Hematopoietic multipotent progenitor cell treated with erythropoietin and hydrocortisone succinate and interleukin-3 and kit ligand, for 17 days (in vitro differentiated cells): ENCODE measurements around the gene FARP1.

Experiments
- DNase-seq: peaks from one replicate; pipeline ENCODE4 v3.0.0-alpha.2; 2015; ENCODE audit warnings: low spot score

Gene FARP1

GRCh38 chr13:98175043-98175442 lies 32.1 kb downstream of the FARP1 start:
- DNase-seq, result no peak

DNA sequence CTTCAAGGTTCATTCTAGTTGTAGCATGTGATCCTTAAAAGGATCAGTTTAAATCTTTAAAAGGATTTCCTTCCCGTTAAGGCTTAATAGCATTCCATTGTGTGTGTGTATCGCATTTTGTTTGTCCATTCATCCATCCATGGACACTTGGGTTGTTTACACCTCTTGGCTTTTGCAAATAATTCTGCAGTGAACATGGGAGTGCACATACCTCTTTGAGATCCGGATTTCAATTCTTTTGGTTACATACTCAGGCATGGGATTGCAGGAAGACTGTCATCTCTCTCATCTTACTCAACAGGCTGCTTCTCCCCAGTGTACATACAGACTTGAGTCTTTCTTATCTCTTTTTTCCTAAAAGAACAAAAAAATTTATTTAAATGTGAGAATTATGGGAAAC lies 32.9 kb downstream of the FARP1 start:
- no peak for DNase-seq

DNA sequence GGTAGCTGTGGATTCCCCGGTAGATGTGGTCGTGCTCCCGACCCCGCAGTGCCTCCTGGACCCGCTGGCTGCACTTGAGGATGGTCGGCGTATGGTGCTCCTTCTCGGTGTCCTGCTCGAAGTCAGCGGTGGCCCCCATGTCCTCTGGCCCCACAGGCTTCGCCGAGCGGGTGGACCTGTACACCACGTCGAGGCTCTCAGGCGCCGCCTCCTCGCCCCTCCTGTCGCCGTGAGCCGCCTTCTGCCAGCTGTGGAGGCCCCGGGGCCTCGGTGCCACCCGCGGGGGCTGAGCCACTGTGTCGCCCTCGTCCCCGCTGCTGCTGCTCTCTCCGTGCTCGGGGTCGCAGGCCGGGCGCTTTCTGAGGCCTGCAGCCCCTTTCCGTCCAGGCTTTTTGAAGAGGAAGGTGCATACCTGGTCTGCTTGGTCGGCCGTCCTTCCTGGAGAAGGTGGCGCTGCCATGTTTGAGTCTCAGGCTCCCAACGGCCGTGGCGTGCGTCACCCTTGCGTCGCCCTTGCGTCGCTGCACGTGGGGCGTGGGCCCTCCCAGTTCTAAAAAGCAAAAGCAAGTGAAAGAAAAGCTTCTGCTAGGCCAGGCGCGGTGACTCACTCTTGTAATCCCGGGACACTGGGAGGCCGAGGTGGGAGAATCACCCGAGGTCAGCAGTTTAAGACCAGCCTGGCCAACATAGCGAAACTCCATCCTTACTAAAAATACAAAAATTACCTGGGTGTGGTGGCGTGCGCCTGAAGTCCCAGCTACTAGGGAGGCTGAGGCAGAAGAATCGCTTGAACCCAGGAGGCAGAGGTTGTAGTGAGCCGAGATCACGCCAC lies 34.1 kb downstream of the FARP1 start, which contains the start of gene RNF113B:
Gene RNF113B (minus strand): TSS at position 493 of the 832 bp plus-strand sequence. CDS start 33 bp downstream, at position 460.
- no peak for DNase-seq

GRCh38 chr13:98180092-98180491 lies 37.2 kb downstream of the FARP1 start:
- no peak for DNase-seq

GRCh38 chr13:98181111-98181815 lies 38.4 kb downstream of the FARP1 start:
- no peak for DNase-seq

GRCh38 chr13:98182153-98182552 lies 39.3 kb downstream of the FARP1 start:
- no peak for DNase-seq

DNA sequence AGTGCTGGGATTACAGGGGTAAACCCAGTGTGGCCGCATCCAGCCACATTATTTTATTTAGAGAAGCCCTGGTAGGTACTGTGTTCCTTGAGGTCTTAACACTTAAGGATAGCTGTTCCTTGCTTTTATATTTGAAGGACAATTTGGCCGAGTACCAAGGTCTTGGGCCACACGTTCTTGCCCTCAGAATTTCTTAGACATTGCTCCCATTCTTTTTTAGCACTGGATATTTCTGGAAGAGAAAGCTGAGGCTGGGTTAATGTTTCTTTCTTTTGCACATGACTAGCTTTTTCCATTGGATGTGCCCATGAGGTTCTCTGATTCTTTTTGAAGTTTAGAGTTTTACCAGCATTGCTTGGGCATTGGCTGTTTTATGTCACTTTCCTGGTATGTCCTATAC lies 39.7 kb downstream of the FARP1 start:
- no peak for DNase-seq

- DNase-seq, result no peak
Observed at GRCh38 chr13:98184792-98185191, 41.9 kb downstream of the FARP1 start.

DNA sequence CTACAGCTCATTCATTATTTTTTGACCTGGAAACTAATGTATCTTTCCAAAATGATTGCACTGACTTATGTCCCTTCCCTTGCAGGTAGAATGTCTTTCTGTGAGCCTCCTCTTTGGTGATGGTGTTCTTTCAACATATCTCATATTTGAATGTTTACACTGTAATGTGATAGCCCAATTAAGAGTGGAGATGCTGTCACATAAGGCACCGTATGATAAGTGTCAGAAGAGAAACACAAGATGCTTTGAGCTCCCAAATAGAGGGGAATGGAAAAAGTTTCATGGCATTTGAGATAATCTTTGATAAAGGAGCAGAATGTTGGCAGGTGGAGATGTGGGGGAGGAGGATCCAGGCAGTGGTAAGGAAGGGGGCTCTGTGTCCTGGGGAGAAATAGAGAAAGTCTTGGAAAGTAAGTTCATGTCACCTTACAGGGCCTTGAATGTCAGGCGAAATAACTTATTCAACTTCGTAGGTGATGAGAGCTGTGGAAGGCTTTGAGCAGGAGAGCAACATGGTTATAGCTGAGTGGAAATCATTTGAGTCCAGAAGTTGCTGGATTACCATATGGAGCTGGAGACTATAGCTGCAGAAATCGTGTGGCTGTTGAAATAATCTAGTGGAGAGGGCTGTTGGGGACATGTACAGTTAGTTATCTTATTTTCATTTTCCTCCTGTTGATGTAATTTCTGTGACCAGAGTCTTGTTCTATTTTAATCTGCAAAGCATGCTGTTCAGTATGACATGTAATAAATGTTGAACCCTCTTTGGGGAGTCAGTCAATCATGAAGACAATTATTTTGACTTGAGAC lies 44.5 kb downstream of the FARP1 start:
- no peak for DNase-seq

GRCh38 chr13:98187965-98188261 lies 45.0 kb downstream of the FARP1 start:
- DNase-seq, result no peak

DNA sequence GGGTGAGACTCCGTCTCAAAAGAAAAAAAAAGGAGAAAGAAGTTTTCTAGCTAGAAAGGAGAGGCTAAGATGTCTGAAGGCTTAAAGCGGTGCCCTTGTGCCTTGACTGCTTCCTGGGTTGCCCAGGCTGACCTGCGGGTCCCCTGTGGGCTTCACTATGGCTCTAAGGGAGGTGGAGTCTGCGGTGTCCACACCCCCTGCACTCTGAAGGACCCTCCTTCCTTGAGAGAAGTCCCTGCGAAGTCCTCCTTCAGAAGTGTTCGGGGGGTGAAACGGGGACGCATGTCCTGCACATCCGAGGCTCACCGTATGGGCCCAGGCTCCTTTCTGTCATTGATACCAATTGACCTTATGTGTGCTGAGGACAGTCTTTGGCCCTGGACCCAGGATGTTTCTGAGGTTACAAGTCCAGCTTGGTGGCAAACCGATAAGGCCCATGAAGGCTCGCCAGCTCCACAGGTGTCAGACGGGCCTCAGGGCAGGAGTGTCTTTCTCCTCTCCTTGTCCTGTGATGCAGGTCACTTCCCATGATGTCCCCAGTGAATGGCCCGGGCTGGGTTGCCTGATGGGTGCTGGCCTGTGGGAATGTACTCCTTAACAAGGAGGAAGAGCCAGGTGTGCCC lies 45.8 kb downstream of the FARP1 start:
- no peak for DNase-seq

DNA sequence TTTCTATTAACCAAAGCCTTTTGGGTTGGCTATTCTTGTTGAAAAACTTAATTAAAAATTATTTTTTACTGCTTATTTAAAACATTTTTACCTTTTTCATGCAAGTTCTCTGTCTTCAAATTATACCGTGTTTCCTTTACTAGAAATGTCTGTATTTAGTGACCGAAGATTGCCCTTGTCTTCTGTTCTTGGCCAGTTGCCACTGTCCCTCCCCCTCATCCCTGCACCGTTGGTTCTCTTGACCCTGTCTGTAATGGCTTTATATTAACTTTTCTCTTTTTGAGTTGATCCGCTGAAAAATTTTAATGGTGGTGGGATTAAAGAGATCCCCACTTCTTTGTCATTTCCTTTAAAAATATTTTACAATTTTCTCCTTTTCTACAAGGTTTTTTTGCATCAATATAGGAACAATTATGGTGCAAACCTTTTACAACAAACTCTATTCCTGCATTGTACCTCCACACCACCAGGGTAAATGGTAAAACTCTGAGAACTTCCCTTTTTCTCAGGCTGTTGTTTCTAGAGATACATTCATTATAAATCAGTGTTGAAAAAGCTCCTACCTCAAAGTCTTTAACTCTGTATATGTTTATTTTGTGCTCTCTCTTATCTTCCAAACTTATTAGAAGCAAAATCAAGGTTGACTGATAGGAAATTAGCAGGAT lies 47.1 kb downstream of the FARP1 start:
- DNase-seq, result no peak

- DNase-seq, result no peak
Observed at GRCh38 chr13:98190889-98191444, 48.1 kb downstream of the FARP1 start.

DNA sequence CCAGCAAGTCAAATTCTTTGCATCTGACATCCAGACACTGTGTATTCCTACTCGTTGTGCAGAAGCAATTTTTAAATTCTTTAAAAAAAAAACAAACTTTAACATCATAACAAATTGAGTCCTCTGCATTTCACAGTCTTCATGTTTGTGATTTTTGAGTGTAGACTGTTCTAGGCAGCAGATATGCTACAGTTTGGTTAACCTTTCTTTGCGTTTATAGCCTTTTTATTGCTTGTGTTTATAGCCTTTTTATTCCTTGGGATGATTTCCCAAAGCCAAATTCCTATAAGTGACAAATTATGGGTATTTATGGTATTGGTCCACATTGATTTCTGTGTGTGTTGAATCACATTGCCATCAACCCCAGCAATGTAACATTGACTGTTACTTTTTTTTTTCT lies 49.1 kb downstream of the FARP1 start:
- no peak for DNase-seq

DNA sequence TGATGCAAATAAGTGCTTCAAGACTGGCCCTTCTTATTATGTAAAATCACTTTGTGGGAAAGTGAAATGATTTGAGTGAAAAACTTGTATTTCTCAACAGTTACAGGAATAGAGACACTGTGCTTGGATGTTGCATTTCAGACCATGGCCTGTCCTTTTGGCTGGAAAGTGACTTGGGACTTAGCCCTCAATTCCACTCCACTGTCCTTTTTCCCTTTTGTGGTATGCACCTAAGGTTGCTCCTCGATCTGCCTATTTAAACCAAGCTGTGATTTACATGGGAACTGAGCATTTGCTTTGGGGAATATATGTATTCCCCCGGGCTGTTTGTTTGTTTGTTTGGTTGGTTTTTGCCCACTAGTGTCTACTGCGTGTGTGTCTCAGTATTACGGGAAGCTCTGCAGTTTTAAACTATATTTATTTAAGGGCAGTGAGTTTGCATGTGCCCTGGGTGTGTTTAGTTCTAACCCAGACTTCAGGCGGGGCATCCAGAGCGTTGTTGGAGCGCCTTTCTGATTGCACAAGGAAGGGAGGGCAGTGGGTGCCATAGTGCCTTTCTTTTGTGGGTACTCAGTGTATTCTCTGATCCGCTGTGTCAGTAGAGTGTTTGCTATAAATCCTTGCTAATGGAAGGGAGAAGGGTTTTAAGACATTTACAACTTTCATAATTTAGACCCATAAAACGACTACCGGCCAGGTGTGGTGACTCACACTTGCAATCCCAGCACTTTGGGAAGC lies 52.3 kb downstream of the FARP1 start:
- no peak for DNase-seq

DNA sequence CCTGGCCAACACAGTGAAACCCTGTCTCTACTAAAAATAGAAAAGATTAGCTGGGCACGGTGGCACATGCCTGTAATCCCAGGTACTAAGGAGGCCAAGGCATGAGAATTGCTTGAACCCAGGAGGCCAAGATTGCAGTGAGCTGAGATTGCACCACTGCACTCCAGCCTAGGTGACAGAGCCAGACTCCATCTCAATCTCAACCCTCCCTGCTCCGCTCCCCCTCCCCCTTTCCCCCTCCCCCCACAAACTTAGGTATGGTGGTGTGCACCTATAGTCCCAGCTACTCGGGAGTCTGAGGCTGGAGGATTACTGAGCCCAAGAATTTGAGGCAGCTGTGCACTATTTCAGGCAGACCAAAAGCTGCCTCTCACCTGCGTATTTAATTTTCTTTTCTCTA lies 55.8 kb downstream of the FARP1 start:
- DNase-seq, result no peak

DNA sequence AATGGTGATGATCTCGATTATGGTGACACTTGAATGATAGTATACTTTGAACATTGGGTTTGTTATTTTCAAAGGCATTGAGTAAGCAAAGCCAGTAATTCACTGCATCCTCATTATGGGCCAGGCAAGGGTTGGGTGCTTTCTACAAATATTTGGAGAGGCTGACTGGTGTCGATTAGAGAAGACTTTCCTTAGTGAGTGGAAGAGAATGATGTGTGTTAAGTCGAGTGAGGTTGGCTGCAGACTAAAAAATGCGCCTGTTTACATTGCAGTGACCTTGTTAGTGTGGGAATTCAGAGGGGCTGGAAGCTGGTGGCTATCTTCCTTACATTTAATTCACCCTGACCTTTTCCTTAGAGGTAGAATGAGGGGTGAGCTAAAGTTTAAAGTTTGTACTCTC lies 56.6 kb downstream of the FARP1 start:
- no peak for DNase-seq

DNA sequence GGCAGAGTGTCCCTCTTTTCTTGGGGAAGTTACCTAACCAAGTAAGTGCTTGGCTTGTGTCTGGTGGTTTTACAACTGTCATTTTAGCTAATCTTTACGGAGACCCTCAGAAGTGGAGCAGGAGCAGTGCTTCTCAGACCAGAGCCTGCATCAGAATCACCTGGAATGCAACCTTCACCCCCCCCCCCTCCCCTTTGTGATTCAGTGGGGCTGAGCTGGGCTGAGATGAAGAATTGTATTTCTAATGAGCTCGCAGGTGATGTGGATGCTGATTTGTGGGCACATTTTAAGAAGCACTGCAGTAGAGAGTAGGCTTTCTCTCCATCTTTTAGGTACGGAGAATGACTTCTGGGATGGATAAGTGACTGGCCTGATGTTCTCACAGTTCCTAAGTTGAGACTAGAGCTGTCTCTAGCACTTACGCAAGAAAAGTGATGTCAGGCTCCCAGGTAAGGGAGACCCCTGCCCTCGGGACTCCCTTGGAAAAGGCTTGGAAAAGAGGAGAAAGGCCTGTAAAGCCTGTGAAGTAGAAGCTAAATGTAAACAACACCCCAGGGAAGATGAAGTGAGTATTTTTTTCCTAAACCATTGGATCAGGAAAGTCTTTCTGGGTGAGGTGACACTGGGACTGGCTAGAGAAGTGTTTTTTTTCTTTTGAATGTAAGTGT lies 57.5 kb downstream of the FARP1 start:
- no peak for DNase-seq

- DNase-seq, result no peak
Observed at GRCh38 chr13:98201189-98201588, 58.3 kb downstream of the FARP1 start.

GRCh38 chr13:98201984-98202383 lies 59.1 kb downstream of the FARP1 start:
- no peak for DNase-seq
